Smooth muscle cell (in vitro differentiated cells): ENCODE data around the gene PLXNB3. TPM values are rescaled to one million over a fixed set of nuclear protein-coding genes. Genes with fewer than 3 reads are reported as not detected.

Experiments used
- DNase-seq: peaks from one replicate; lab custom pipeline; 2025; ENCODE audit not compliant: unreplicated experiment; lab: John Stamatoyannopoulos, UW
- H2AFZ ChIP-seq: fragments of 200-600 bp; sonication (generic); 2 replicates; pipeline ENCODE4 v1.6.0; 2016; ENCODE audit warnings: antibody characterized with exemption, low read depth, mild to moderate bottlenecking
- H3F3A ChIP-seq: fragments of 200-600 bp; sonication (generic); 2 replicates; pipeline ENCODE4 v1.6.0; 2017; ENCODE audit warnings: antibody characterized with exemption, low read depth
- H3K27ac ChIP-seq: fragments of 200-600 bp; sonication (generic); 2 replicates; pipeline ENCODE4 v1.5.1; 2016; ENCODE audit warnings: low read depth, mild to moderate bottlenecking
- H3K27me3 ChIP-seq: fragments of 200-600 bp; sonication (generic); 2 replicates; pipeline ENCODE4 v1.6.1; 2016; ENCODE audit warnings: low read depth, mild to moderate bottlenecking
- H3K36me3 ChIP-seq: fragments of 200-600 bp; sonication (generic); 2 replicates; pipeline ENCODE4 v1.5.1; 2016; ENCODE audit warnings: low read depth
- H3K4me1 ChIP-seq: fragments of 200-600 bp; sonication (generic); 2 replicates; pipeline ENCODE4 v1.5.1; 2016; ENCODE audit warnings: low read depth
- H3K4me2 ChIP-seq: fragments of 200-600 bp; sonication (generic); 2 replicates; pipeline ENCODE4 v1.6.0; 2016; ENCODE audit warnings: mild to moderate bottlenecking
- H3K4me3 ChIP-seq: fragments of 200-600 bp; sonication (generic); 2 replicates; pipeline ENCODE4 v1.5.1; 2016; ENCODE audit warnings: mild to moderate bottlenecking
- H3K79me2 ChIP-seq: fragments of 200-600 bp; sonication (generic); 2 replicates; pipeline ENCODE4 v1.6.0; 2016; ENCODE audit warnings: low read depth, mild to moderate bottlenecking
- H3K9ac ChIP-seq: fragments of 200-600 bp; sonication (generic); 2 replicates; pipeline ENCODE4 v1.6.0; 2016; ENCODE audit warnings: low read depth
- H3K9me3 ChIP-seq: fragments of 200-600 bp; sonication (generic); replicated peaks from 2 replicates; pipeline ENCODE4 v1.5.1; 2016; ENCODE audit warnings: low read depth
- H4K20me1 ChIP-seq: fragments of 200-600 bp; sonication (generic); 2 replicates; pipeline ENCODE4 v1.6.0; 2016; ENCODE audit warnings: low read depth
- WGBS: methylation state at CpG from one replicate; pipeline ENCODE4 v1.1.7; 2016; ENCODE audit warnings: low lambda C conversion rate; 5-methylcytosine and 5-hydroxymethylcytosine counted together
- polyA plus RNA-seq: library from polyadenylated mRNA; unstranded; fragments of >200 nt; fragmentation: Nextera tagmentation; extraction: Ambion mirVana; gene quantifications from 2 replicates; pipeline ENCODE4 v1.2.1, GENCODE V29; 2016
- total RNA-seq: library from RNA; depleted of rRNA; stranded (reverse); fragments of >200 nt; gene quantifications from 2 replicates; pipeline ENCODE4 v1.2.3, GENCODE V29; 2014
- TF ChIP-seq, protein P1 (sequence below): fragments of 200-600 bp; sonication (generic); IDR thresholded peaks from 2 replicates; pipeline ENCODE4 v1.5.1; 2017; ENCODE audit warnings: borderline replicate concordance, mild to moderate bottlenecking, antibody characterized with exemption; ENCODE audit not compliant: insufficient read depth, poor library complexity, severe bottlenecking

Gene PLXNB3
- total and polyA plus RNA-seq, 2 experiments from 2014 or later: 0.58 to 3.9 TPM

DNA sequence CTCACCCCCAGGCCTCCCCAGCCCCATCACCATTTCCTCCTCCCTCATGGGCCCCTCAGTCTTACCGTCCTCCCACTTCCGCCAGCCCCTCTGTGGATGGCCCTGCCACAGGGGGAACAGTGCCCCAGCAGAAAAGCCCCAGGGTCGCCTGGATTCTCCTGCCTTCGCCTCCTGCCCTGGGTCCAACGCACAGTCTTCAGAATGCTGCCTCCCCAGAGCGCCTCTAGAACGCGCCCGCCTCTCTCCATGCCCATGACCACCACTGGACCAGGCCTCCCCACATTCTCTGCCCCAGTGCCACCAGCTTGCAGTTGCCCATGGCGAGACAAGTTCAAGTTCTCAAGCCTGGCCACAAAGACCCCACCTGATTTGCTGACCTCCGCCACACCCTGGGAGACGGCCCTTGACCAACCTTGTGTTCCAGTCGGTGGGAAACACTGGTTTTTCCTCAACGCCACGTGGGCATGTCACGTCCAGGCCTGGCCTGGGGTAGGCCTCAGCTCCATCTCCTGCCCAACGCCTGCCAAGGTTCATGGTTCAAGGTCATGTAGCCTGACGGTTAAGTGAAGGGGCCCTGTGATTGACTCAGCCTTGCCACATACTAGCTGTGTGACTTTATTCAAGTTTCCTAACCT lies 634 bp upstream of the PLXNB3 start:
- H3K4me1 ChIP-seq: no peaks in the 10 kb centered on the region
- TF ChIP-seq, protein P1, sequence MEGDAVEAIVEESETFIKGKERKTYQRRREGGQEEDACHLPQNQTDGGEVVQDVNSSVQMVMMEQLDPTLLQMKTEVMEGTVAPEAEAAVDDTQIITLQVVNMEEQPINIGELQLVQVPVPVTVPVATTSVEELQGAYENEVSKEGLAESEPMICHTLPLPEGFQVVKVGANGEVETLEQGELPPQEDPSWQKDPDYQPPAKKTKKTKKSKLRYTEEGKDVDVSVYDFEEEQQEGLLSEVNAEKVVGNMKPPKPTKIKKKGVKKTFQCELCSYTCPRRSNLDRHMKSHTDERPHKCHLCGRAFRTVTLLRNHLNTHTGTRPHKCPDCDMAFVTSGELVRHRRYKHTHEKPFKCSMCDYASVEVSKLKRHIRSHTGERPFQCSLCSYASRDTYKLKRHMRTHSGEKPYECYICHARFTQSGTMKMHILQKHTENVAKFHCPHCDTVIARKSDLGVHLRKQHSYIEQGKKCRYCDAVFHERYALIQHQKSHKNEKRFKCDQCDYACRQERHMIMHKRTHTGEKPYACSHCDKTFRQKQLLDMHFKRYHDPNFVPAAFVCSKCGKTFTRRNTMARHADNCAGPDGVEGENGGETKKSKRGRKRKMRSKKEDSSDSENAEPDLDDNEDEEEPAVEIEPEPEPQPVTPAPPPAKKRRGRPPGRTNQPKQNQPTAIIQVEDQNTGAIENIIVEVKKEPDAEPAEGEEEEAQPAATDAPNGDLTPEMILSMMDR: no peak
- no peak overlapping the region for H3K4me2 ChIP-seq
- no peak for DNase-seq
- no peak overlapping the region for H3K4me3 ChIP-seq
- H3K9ac ChIP-seq: no peak overlapping the region
- no peaks in the 10 kb centered on the region for H3K9me3 ChIP-seq
- H3K27ac ChIP-seq: no peak overlapping the region
- no peak overlapping the region for H2AFZ ChIP-seq
- no peaks in the 10 kb centered on the region for H3F3A ChIP-seq
- WGBS: 93% methylated on average over 18 of the region's 18 CpGs
- no peaks in the 10 kb centered on the region for H3K27me3 ChIP-seq
- H3K79me2 ChIP-seq: no peaks in the 10 kb centered on the region
- no peaks in the 10 kb centered on the region for H3K36me3 ChIP-seq
- no peaks in the 10 kb centered on the region for H4K20me1 ChIP-seq

DNA sequence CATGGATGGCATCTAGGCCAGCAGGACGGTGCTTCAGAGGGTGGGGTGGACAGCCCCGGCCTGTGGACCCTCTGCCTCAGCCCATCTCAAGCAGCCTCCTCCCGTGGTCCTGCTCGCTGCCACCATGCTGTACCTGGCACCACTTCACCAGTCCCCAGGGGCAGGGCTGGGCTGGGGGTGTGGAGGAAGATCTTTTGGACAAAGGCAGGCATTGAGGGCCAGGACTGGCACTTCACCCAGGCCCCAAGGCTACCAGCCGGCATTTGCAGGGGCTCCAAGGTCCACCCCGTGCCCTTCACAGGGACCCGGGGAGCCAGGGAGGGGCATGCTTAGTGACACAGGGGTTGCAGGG lies 713 bp downstream of the PLXNB3 start:
- Histone ChIP-seq H3K36me3 (no peaks in the 10 kb centered on the region), H3F3A (no peaks in the 10 kb centered on the region), H3K27ac (no peak overlapping the region), H3K4me3 (no peak overlapping the region), H4K20me1 (no peaks in the 10 kb centered on the region), H3K79me2 (no peaks in the 10 kb centered on the region), H3K27me3 (no peaks in the 10 kb centered on the region), H3K4me1 (no peaks in the 10 kb centered on the region), H3K9ac (no peak overlapping the region), H3K4me2 (no peak overlapping the region), H3K9me3 (no peaks in the 10 kb centered on the region), H2AFZ (no peak overlapping the region)
- TF ChIP-seq, protein P1: no peak
- DNase-seq: no peak
- 94% methylated on average over 7 of the region's 7 CpGs for WGBS

DNA sequence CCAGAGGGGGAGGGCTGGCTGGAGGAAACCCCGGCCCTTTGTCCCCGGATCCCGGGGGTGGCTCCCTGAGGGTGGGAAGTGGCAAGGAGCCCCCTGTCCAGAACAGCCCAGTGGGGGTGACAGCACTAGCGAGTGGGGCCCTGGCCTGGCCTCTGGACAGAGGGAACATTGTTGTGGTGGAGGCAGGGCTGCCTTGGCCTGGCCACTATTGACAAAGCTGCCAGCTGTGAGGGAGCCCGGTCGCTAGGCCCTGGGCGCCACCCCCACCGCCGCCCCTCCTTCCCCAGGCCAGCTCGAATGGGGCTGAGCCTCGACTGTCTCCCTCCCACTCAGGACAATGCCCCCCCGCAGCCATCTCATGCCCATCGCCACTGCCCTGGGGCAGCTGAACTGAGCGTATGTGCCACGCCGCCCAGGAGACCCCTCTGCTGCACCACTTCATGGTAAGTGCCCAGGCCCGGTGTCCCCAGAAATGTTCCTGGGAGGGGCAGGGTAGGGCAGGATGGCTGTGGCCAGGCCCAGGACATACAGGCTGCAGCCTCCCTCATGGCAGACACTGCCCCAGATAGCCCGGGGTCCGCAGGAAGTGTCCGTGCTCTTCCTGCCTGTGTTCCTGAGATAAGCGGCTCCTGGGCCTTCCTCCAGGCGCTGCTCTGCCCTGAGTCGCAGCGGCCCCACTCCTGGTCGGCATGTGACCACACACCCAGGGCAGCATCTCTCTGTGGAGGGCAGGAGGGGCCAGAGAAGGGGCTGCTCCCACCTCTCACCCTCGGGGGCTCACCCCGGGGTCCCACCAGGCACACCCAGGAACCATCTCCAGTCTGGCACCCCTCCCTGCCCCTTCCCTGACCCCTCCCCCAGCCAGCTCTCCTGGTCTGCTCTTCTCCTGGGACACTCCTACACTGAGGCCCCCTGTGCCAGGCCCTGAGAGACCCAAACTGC lies 1.4 kb downstream of the PLXNB3 start:
- H3K36me3 ChIP-seq: no peaks in the 10 kb centered on the region
- 68% methylated on average over 17 of the region's 27 CpGs for WGBS
- no peaks in the 10 kb centered on the region for H3K27me3 ChIP-seq
- peak overlapping the region; percentile 87 for H3K4me2 ChIP-seq
- no peaks in the 10 kb centered on the region for H3K9me3 ChIP-seq
- H4K20me1 ChIP-seq: no peaks in the 10 kb centered on the region
- TF ChIP-seq, protein P1: no peak
- H3K27ac ChIP-seq: peak overlapping the region; percentile 73
- H3K4me1 ChIP-seq: no peaks in the 10 kb centered on the region
- no peaks in the 10 kb centered on the region for H3F3A ChIP-seq
- DNase-seq: no peak
- no peak overlapping the region for H2AFZ ChIP-seq
- no peaks in the 10 kb centered on the region for H3K79me2 ChIP-seq
- H3K4me3 ChIP-seq: peak overlapping the region; percentile 38
- H3K9ac ChIP-seq: peak overlapping the region; percentile 47
